ENCODE data around the gene ZCCHC8. TPM values are rescaled to one million over a fixed set of nuclear protein-coding genes. Genes with fewer than 3 reads are reported as not detected.
"Not testable (repeated sequence)": the region's sequence is repeated elsewhere in the genome, so short reads cannot be mapped to it uniquely, and the experiment has no call there.

The ZCCHC8 gene
- total RNA-seq (2014; rRNA removed; shearing (Covaris generic)), result 13.1 and 21.4 TPM in 2 replicates

DNA sequence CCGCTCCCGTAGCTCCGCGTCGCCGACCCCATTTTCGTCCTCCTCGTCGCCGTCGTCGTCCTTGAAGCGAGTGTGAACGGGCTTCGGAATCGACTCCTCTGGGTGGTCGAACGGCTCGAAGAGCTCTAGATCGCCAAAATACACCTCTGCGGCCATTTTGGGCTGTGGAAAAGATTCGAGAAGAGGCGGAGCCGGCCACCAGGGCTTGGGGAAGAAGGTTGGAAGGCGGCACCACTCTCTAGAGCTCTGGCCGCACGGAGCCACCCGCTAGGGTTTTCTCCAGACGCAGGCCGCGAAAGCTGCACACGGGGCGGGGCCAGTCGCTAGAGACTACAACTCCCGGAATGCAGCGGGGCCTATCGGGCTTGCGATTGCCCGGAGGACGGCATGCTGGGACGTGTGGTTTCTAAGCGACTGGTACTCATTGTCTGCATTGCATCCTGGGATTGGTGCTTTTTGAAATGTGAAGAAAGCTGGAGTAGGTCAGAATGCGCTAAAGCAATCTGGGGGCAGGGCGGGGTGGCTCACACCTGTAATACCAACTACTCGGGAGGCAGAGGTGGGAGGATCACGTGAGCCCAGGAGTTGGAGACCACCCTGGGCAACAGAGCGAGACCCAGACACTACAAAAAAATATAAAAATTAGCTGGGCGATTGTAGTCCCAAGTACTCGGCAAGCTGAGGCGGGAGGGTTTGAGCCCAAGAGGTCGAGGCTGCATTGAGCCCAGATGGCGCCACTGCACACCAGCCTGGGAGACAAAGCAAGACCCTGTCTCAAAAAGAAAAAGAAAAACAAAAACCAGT, at the start of gene ZCCHC8:
Gene ZCCHC8 (minus strand): TSS at position 248 of the 804 bp plus-strand sequence. CDS start 92 bp downstream, at position 156.
- DNase-seq (ENCODE audit: low read depth), result peak; percentile 98

DNA sequence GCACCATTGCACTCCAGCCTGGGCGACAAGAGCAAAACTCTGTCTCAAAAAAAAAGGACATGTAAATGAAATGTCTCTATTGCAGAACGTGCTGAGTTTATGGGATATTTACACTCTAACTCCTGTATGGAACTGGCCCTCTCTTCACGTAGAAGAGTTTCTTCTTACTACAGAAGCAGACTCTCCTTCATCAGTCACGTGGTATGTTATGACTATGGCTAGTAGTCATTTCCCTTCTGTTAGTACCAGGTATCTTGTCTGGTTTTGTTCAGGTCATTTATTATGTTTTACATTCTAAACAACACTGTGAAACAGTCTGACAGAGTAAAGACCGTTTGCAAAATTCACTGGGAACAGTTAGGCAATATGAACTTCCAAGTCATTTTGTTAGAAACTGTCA, 46.6 kb upstream of the ZCCHC8 start:
- no peak for DNase-seq (ENCODE audit: low read depth)

DNA sequence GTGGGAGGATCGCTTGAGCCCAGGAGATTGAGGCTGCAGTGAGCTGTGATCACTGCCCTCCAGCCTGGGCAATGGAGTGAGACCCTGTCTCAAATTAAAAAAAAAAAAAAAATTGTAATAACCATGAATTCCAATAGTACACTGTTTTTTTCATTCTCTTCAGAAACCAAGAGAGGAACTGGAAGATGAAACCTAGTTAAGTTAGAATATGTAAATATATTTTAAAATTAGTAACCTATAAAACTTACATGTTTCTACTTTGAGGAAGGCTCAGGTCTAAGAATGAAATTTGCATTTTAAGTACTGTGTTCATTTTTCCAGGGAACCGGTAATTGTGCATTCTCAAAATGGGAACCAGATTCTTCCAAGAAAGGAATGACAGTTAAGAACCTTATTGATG, 45.1 kb upstream of the ZCCHC8 start:
- no peak for DNase-seq (ENCODE audit: low read depth)

GRCh38 chr12:122544537-122544936, 43.8 kb upstream of the ZCCHC8 start:
- DNase-seq (ENCODE audit: low read depth), result no peak

DNA sequence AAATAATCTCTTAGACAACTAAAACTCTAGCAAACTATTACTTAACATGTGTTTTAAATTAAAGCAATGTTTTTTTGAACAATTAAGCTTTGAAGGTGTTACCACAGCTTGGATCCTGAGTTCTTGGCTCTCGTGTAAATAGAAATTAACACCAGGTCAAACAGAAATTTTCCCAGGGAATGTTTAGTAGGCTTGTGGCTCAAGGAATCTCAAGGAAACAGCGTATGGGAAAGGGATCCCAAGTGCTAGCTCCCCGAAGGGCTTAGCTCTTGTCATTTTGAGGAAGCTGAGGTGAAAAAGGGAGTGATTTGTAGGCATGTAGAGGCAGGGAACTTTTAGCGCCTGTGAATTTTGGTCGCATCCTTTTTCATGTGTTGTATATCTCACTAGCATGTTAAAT, 37.8 kb upstream of the ZCCHC8 start:
- no peak for DNase-seq (ENCODE audit: low read depth)

GRCh38 chr12:122537021-122537420, 36.3 kb upstream of the ZCCHC8 start:
- peak; percentile 19 for DNase-seq (ENCODE audit: low read depth)

DNA sequence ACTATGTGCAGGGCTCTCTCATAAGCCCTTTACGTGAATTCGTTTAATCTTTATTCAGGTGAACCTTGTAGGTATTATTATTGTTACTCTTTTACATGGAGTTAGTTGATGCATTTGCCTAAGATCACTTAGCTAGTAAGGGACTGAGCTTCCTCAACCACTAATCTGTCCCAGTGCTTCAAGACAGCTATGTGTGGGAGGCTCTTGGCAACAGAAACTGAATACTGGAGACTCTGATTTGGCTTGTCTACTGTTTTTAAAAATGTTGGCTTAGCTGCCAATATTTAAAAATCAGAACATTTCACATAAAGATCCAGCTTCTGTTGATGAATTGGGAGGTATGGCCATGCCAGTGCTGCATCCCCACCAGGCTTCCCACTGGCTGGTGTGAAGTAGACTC, 33.1 kb upstream of the ZCCHC8 start:
- no peak for DNase-seq (ENCODE audit: low read depth)

DNA sequence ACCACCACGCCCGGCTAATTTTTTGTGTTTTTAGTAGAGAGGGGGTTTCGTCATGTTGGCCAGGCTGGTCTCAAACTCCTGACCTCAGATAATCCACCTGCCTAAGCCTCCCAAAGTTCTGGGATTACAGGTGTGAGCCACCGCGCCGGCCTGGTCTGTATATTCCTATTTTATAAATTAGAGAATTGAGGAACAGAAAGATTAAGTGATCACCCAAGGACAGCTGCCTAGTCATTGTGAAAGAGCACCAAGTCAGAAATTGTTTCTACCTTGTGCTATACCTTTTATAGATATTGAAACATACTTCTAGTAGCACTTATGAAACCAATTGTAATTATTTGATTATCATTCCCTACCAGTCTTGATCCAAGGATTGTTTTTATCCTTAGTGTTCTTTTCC, 28.3 kb upstream of the ZCCHC8 start:
- no peak for DNase-seq (ENCODE audit: low read depth)

DNA sequence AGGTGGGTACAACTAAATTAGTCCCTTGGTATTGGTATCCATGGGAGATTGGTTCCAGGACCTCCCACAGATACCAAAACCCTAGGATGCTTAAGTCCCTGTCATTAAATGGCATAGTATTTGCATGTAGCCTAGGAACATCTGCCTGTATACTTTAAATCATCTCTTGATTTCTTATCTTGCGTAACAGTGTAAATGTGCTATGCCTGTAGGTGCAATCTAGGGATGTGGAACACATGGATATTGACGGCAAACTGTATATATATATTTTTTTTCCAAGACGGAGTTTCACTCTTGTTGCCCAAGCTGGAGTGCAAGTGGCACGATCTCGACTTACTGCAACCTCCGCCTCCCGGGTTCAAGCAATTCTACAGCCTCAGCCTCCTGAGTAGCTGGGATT, 27.9 kb upstream of the ZCCHC8 start:
- DNase-seq (ENCODE audit: low read depth), result no peak

- peak; percentile 60 for DNase-seq (ENCODE audit: low read depth)
Observed at GRCh38 chr12:122527478-122527944, 26.8 kb upstream of the ZCCHC8 start.

DNA sequence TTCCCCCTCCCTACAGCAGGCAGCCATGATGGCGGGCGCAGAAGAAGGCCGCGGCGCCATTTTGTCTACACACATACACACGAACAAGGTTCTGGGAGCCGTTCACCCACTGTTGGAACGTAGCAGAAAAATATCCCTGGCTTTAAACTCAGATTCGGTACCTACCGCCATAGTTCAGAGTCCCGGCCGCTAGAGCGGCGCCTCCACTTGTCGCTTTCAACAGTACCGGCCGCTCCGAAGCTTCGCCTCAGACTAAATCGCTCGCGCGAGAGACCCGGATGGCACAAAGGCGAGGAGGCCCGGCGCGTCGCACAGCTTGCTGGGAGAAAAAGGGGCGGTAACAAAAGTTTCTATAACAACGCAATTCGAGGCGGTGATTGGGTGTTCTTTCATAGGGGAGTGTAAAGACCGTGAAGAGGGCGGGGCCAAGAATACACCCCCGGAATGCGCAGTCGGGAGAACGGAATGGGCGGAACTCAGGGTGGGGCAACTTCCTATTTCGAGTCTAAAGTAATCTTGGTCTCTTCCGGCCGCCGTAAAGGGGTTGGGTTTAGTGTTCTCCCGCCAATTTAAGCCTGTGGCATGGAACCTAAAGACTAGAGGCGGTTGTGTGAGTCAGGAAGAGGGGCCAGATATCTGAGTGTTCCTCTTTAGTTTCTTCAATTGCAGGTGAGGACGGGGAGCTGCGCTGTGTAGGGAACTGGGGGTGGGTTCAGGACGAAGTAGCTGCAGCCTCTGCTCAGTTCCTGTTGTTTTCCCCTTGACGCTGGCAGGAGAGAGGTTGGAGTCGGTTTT, 26.1 kb upstream of the ZCCHC8 start, which contains the start of the genes KNTC1 and RSRC2:
Gene KNTC1 (plus strand): TSS at position 567 of the 795 bp plus-strand sequence. CDS start 2,815 bp downstream, outside the sequence.
Gene RSRC2 (minus strand): TSS at position 254 of the 795 bp plus-strand sequence. CDS start 83 bp downstream, at position 171.
- DNase-seq (ENCODE audit: low read depth), result peak; percentile 99

GRCh38 chr12:122523846-122524718, 23.4 kb upstream of the ZCCHC8 start:
- DNase-seq (ENCODE audit: low read depth), result no peak

DNA sequence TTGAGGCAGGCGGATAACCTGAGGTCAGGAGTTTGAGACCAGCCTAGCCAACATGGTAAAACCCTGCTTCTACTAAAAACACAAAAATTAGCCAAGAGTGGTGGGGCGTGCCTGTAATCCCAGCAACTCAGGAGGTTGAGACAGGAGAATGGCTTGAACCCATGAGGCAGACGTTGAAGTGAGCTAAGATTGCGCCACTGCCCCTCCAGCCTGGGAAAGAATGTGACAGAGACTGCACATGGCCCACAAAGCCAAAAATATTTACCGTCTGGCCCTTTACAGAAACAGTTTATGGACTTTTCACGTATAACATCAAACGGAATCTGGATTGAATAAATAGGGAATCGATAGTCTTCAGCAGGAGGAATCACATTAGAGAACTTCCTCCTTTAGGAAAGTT, 22.5 kb upstream of the ZCCHC8 start:
- DNase-seq (ENCODE audit: low read depth), result peak; percentile 12

GRCh38 chr12:122520676-122521075, 19.9 kb upstream of the ZCCHC8 start:
- DNase-seq (ENCODE audit: low read depth), result no peak

DNA sequence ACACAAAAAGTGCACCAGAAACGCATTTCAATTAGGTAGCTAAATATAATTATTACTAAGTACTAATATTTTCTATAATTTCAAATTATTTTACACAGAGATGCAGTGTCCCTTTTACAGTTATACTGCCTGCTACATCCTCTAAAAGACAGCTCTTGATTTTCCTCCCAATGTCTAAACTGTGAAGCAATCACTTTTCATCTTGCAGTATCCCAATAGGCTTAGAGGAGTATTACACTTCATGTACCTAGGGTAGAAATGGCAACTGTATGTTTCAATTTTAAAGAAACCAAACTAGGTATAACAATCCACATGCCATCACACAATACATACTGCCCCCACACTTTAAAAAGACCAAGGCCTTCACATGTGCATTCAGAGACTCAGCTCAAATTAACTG, 18.7 kb upstream of the ZCCHC8 start:
- DNase-seq (ENCODE audit: low read depth), result peak; percentile 7

GRCh38 chr12:122518908-122519307, 18.2 kb upstream of the ZCCHC8 start:
- DNase-seq (ENCODE audit: low read depth), result peak; percentile 13

DNA sequence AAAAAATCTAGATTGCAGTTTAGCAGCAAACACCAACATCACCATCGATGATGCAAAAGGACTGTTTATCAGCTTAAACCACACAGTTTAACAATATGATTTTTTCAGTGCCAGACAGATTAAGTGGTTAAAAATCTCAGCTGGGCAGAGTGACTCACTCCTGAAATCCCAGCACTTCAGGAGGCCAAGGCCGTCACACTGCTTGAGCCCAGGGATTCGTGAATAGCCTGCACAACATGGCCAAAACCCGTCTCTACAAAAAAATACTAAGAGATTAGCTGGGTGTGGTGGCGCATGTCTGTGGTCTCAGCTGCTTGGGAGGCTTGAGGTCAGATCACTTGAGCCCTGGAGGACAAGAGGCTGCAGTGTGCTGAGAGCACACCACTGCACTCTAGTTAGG, 17.1 kb upstream of the ZCCHC8 start:
- peak; percentile 97 for DNase-seq (ENCODE audit: low read depth)

DNA sequence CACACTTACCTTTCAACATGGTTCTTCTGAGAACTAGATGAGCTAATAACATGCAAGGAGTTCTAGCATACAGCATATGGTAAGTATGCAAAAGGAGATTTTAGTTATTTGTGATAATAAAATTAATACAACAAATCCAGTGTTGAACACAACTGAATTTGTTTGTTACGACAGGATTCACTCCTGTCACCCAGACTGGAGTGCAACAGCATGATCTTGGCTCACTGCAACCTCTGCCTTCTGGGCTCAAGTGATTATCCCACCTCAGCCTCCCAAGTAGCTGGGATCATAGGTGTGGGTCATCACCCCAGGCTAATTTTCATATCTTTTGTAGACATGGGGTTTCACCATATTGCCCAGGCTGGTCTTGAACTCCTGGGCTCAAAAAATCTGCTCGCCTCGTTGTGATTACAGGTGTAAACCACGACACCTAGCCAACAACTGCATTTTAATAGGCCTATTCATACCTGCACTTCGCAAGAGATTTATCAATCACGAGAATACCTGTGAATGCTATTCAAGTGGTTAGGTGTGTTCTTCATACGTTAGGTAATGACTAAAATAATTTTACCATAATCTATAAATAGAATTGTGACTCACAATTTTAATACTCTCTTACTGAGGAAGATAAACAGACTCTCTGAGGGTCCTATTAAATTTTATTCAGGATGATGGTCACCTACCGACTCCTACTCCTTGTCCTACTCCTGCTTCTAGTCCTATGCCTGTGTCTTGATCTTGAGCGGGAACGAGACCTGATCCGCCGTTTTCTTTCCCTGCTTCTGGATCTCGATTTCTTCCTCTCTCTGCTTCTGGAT, 16.0 kb upstream of the ZCCHC8 start:
- DNase-seq (ENCODE audit: low read depth), result no peak

DNA sequence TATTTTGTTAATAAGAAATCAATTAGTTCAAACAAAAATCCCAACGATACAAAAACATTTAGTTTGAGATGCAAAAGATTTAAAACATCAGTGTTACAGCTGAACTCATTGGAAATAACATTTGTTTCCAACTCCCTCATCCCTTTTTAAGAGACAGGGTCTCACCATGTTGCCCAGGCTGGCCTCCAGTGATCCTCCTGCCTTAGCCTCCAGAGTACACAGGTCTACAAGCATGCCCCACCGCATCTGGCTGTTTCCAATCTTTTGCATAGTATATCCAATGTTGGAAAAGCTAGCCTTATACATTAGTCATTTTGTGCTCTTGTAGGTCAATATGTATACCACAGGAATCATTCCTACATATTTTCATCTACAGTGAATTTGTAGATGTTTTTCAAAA, 14.5 kb upstream of the ZCCHC8 start:
- DNase-seq (ENCODE audit: low read depth), result no peak

GRCh38 chr12:122513660-122514059, 12.9 kb upstream of the ZCCHC8 start:
- no peak for DNase-seq (ENCODE audit: low read depth)

DNA sequence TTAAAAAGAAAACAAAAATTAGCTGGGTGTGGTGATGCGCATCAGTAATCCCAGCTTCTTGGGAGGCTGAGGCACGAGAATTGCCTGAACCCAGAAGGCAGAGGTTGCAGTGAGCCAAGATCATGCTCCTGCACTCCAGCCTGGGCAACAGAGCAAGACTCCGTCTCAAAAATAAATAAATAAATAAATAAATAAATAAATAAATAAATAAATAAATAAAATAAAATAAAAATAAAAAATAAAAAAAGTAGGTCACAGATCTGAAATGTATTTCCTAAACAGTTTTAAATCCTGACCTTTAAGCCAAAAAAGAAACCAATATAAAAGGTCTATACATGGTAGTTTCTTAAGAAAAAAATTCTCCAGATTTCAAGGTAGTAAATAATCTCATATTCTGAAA, 12.3 kb upstream of the ZCCHC8 start:
- DNase-seq (ENCODE audit: low read depth), result not testable (repeated sequence)

Measured in M059J (cell line).